HG03060 (cell line): ENCODE data around the gene CDC42BPB.
"Not testable (repeated sequence)": the region's sequence is repeated elsewhere in the genome, so short reads cannot be mapped to it uniquely, and the experiment has no call there.

Experiments used
- ATAC-seq: cut with Tn5 transposase; IDR thresholded peaks from one replicate; pipeline ENCODE4 v1.9.1; 2021; ENCODE audit warnings: low read depth, moderate number of reproducible peaks; ENCODE audit not compliant: unreplicated experiment

CDC42BPB gene

GRCh38 chr14:102933618-102934231, 123.6 kb downstream of the CDC42BPB start:
- no peak for ATAC-seq

GRCh38 chr14:102932484-102933248, 124.7 kb downstream of the CDC42BPB start:
- no peak for ATAC-seq

GRCh38 chr14:102931580-102932285, 125.6 kb downstream of the CDC42BPB start:
- ATAC-seq, result no peak

- ATAC-seq, result no peak
Observed at GRCh38 chr14:102930753-102931579, 126.4 kb downstream of the CDC42BPB start.

GRCh38 chr14:102930138-102930752, 127.1 kb downstream of the CDC42BPB start:
- ATAC-seq, result no peak

GRCh38 chr14:102929241-102930137, 127.9 kb downstream of the CDC42BPB start:
- ATAC-seq, result no peak

- no peak for ATAC-seq
Observed at GRCh38 chr14:102928412-102929240, 128.7 kb downstream of the CDC42BPB start.

- ATAC-seq, result no peak
Observed at GRCh38 chr14:102927878-102928411, 129.4 kb downstream of the CDC42BPB start.

- no peak for ATAC-seq
Observed at GRCh38 chr14:102927346-102927877, 129.9 kb downstream of the CDC42BPB start.

- ATAC-seq, result not testable (repeated sequence)
Observed at GRCh38 chr14:102926840-102927239, 130.5 kb downstream of the CDC42BPB start.

- no peak for ATAC-seq
Observed at GRCh38 chr14:102926104-102926503, 131.2 kb downstream of the CDC42BPB start.

- no peak for ATAC-seq
Observed at GRCh38 chr14:102925646-102926045, 131.7 kb downstream of the CDC42BPB start.

GRCh38 chr14:102924632-102925588, 132.4 kb downstream of the CDC42BPB start:
- no peak for ATAC-seq

- ATAC-seq, result no peak
Observed at GRCh38 chr14:102923925-102924486, 133.3 kb downstream of the CDC42BPB start.

GRCh38 chr14:102923201-102923924, 134.0 kb downstream of the CDC42BPB start:
- ATAC-seq, result no peak
